Bronchial epithelial cell (primary cell): ENCODE results near the gene NTM. TPM values are rescaled to one million over a fixed set of nuclear protein-coding genes. Genes with fewer than 3 reads are reported as not detected.

Source experiments
- DNase-seq: peaks from one replicate; pipeline ENCODE4 v3.0.0-alpha.2; 2010; ENCODE audit warnings: low read depth
- FAIRE-seq: peaks from 2 replicates; lab custom pipeline; 2011; peaks lifted over from hg19 to GRCh38; lab: Jason Lieb, UNC
- H3K27me3 ChIP-seq: 2 replicates; pipeline ENCODE4 v1.5.1; 2011; ENCODE audit warnings: low read length; ENCODE audit not compliant: control insufficient read depth, insufficient read depth
- H3K36me3 ChIP-seq: 2 replicates; pipeline ENCODE4 v1.5.1; 2011; ENCODE audit warnings: low read length; ENCODE audit not compliant: control insufficient read depth, insufficient read depth
- H3K4me3 ChIP-seq: 2 replicates; pipeline ENCODE4 v1.5.1; 2011; ENCODE audit warnings: mild to moderate bottlenecking, low read depth, low read length, control low read depth
- CTCF ChIP-seq: IDR thresholded peaks from 2 replicates; pipeline ENCODE4 v1.5.1; 2011; ENCODE audit warnings: mild to moderate bottlenecking, moderate library complexity, low read length, control low read depth, inconsistent platforms; ENCODE audit not compliant: insufficient read depth, severe bottlenecking
- total RNA-seq: library from RNA; depleted of rRNA; stranded (reverse); fragments of >200 nt; gene quantifications from 2 replicates; pipeline ENCODE4 v1.2.1, GENCODE V29; 2014

Gene NTM
- total RNA-seq, 1 donor from 2014 or later: 4.2 TPM

DNA sequence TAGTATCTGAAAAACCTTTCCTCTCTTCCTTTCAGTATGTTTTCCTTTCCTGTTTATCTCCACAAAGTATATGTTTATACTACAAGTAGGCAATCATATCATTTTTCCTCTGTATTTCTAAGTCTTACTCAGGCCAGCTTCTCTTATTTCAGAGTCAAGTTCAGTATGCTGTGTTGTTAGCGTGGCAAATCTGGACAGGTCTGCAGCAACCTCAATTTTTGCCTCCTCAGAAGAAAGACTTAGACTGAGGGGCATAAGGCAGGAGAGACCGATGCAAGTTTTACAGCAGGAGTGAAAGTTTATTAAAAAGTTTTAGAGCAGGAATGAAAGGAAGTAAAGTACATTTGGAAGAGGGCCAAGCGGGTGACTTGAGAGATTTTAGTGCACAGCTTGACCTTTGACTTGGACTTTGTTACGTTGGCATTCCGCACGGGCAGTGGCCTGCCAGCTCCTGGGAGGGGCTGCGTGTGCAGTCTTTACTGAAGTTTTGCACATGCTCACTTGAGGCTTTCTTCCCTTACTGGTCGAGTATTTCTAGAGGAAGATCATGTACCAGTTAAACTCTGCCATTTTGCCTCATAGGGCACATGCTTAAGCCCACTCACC, 343.2 kb downstream of the NTM start:
- no peak for FAIRE-seq
- TF ChIP-seq CTCF: no peak
- no peaks in the 10 kb centered on the region for H3K36me3 ChIP-seq
- H3K4me3 ChIP-seq: no peak overlapping the region
- DNase-seq: no peak
- H3K27me3 ChIP-seq: no peaks in the 10 kb centered on the region

DNA sequence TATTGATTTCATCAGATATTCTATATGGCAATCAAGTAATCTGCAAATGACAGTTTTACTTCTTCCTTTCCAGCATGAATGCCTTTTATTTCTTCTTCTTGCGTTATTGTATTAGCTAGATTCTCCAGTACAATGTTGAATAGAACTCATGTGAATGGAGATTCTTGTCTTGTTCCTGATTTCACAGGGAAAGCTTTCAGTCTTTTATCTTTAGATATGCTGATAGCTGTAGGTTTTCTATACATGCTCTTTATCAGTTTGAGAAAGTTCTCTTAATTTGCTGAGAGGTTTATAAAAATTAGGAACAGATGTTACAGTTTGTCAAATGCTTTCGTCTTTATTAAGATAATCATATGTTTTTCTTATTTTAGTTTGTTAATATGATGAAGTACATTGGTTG, 347.2 kb downstream of the NTM start:
- no peaks in the 10 kb centered on the region for H3K27me3 ChIP-seq
- H3K4me3 ChIP-seq: no peak overlapping the region
- no peak for FAIRE-seq
- DNase-seq: no peak
- no peaks in the 10 kb centered on the region for H3K36me3 ChIP-seq
- TF ChIP-seq CTCF: no peak

GRCh38 chr11:131723088-131723487, 352.7 kb downstream of the NTM start:
- no peak for TF ChIP-seq CTCF

GRCh38 chr11:131724436-131724975, 354.1 kb downstream of the NTM start:
- H3K36me3 ChIP-seq: no peaks in the 10 kb centered on the region
- no peak for FAIRE-seq
- TF ChIP-seq CTCF: no peak
- DNase-seq: no peak
- no peaks in the 10 kb centered on the region for H3K27me3 ChIP-seq
- H3K4me3 ChIP-seq: no peak overlapping the region

More at GRCh38 chr11:131723088-131723487, 352.7 kb downstream of the NTM start:
- no peaks in the 10 kb centered on the region for H3K27me3 ChIP-seq
- no peak for FAIRE-seq
- no peak overlapping the region for H3K4me3 ChIP-seq
- DNase-seq: no peak
- H3K36me3 ChIP-seq: no peaks in the 10 kb centered on the region

GRCh38 chr11:131734871-131735270, 364.5 kb downstream of the NTM start:
- FAIRE-seq: no peak
- H3K27me3 ChIP-seq: no peaks in the 10 kb centered on the region
- TF ChIP-seq CTCF: no peak

GRCh38 chr11:131737357-131737756, 366.9 kb downstream of the NTM start:
- no peak for TF ChIP-seq CTCF
- Histone ChIP-seq H3K27me3 (no peaks in the 10 kb centered on the region), H3K4me3 (no peak overlapping the region), H3K36me3 (no peaks in the 10 kb centered on the region)
- FAIRE-seq (no peak), DNase-seq (no peak)

More at GRCh38 chr11:131734871-131735270, 364.5 kb downstream of the NTM start:
- Histone ChIP-seq H3K36me3 (no peaks in the 10 kb centered on the region), H3K4me3 (no peak overlapping the region)
- DNase-seq: no peak
